H9 (cell line): Measurements from ENCODE around the gene TEF. TPM values are rescaled to one million over a fixed set of nuclear protein-coding genes. Genes with fewer than 3 reads are reported as not detected.

ENCODE experiments used
- DNase-seq: peaks from one replicate; pipeline ENCODE4 v3.0.0-alpha.2; 2017
- H2AFZ ChIP-seq: one replicate; pipeline ENCODE4 v1.6.1; 2013; ENCODE audit warnings: mild to moderate bottlenecking, low read length, control low read depth, moderate library complexity
- H2AK5ac ChIP-seq: 2 replicates; pipeline ENCODE4 v1.6.1; 2013; ENCODE audit warnings: low read length, control low read depth, mixed read lengths; ENCODE audit not compliant: insufficient read length
- H2BK120ac ChIP-seq: one replicate; pipeline ENCODE4 v1.6.1; 2013; ENCODE audit warnings: low read depth, mild to moderate bottlenecking, low read length, control low read depth, inconsistent platforms; ENCODE audit not compliant: poor library complexity, severe bottlenecking
- H2BK12ac ChIP-seq: 2 replicates; pipeline ENCODE4 v1.6.1; 2013; ENCODE audit warnings: low read length, control low read depth, mixed read lengths, low read depth; ENCODE audit not compliant: insufficient read length
- H2BK15ac ChIP-seq: 2 replicates; pipeline ENCODE4 v1.6.1; 2013; ENCODE audit warnings: low read depth, low read length, control low read depth
- H2BK20ac ChIP-seq: one replicate; pipeline ENCODE4 v1.6.1; 2013; ENCODE audit warnings: low read depth, mild to moderate bottlenecking, low read length, control low read depth, inconsistent platforms; ENCODE audit not compliant: poor library complexity, severe bottlenecking
- H2BK5ac ChIP-seq: 2 replicates; pipeline ENCODE4 v1.6.1; 2013; ENCODE audit warnings: low read length, control low read depth, mixed read lengths; ENCODE audit not compliant: insufficient read length
- H3K14ac ChIP-seq: 2 replicates; pipeline ENCODE4 v1.6.1; 2013; ENCODE audit warnings: low read length, control low read depth; ENCODE audit not compliant: insufficient read depth
- H3K18ac ChIP-seq: 2 replicates; pipeline ENCODE4 v1.6.1; 2013; ENCODE audit warnings: low read depth, mild to moderate bottlenecking, mixed read lengths, low read length, control low read depth; ENCODE audit not compliant: insufficient read length
- H3K23ac ChIP-seq: 2 replicates; pipeline ENCODE4 v1.6.1; 2013; ENCODE audit warnings: low read length, control low read depth, mixed read lengths, low read depth; ENCODE audit not compliant: insufficient read length
- H3K23me2 ChIP-seq: 2 replicates; pipeline ENCODE4 v1.6.1; 2013; ENCODE audit warnings: low read depth, mild to moderate bottlenecking, mixed read lengths, low read length, control low read depth; ENCODE audit not compliant: insufficient read length, poor library complexity, severe bottlenecking
- H3K27ac ChIP-seq: 2 replicates; pipeline ENCODE4 v1.5.1; 2013; ENCODE audit warnings: low read length, control low read depth, mixed read lengths, low read depth; ENCODE audit not compliant: insufficient read length
- H3K27me3 ChIP-seq: 2 replicates; pipeline ENCODE4 v1.6.1; 2013; ENCODE audit warnings: low read length, control low read depth, inconsistent platforms; ENCODE audit not compliant: insufficient read depth
- H3K4ac ChIP-seq: 2 replicates; pipeline ENCODE4 v1.6.1; 2013; ENCODE audit warnings: low read depth, mild to moderate bottlenecking, control low read depth, inconsistent platforms, low read length, moderate library complexity
- H3K4me1 ChIP-seq: 2 replicates; pipeline ENCODE4 v1.6.1; 2013; ENCODE audit warnings: low read length, control low read depth, inconsistent platforms; ENCODE audit not compliant: insufficient read depth
- H3K4me2 ChIP-seq: 2 replicates; pipeline ENCODE4 v1.6.1; 2013; ENCODE audit warnings: low read length, control low read depth, mixed read lengths; ENCODE audit not compliant: insufficient read length, insufficient read depth
- H3K56ac ChIP-seq: 2 replicates; pipeline ENCODE4 v1.6.1; 2013; ENCODE audit warnings: low read depth, mild to moderate bottlenecking, mixed read lengths, low read length, control low read depth; ENCODE audit not compliant: insufficient read length
- H3K79me1 ChIP-seq: 2 replicates; pipeline ENCODE4 v1.6.1; 2013; ENCODE audit warnings: low read depth, mild to moderate bottlenecking, moderate library complexity, low read length, control low read depth, inconsistent platforms; ENCODE audit not compliant: insufficient read depth, poor library complexity, severe bottlenecking
- H3K79me2 ChIP-seq: 2 replicates; pipeline ENCODE4 v1.6.1; 2013; ENCODE audit warnings: low read length, control low read depth, inconsistent platforms; ENCODE audit not compliant: insufficient read depth
- H3K9ac ChIP-seq: 2 replicates; pipeline ENCODE4 v1.6.1; 2013; ENCODE audit warnings: low read length, control low read depth, mixed read lengths; ENCODE audit not compliant: insufficient read length; ENCODE audit errors: extremely low read depth
- H3K9me3 ChIP-seq: one replicate; pipeline ENCODE4 v1.6.1; 2013; ENCODE audit warnings: low read depth, low read length, inconsistent platforms; ENCODE audit not compliant: control insufficient read depth
- H3T11ph ChIP-seq: one replicate; pipeline ENCODE4 v1.6.1; 2013; ENCODE audit warnings: mild to moderate bottlenecking, low read length, control low read depth, inconsistent platforms
- H4K20me1 ChIP-seq: one replicate; pipeline ENCODE4 v1.6.1; 2013; ENCODE audit not compliant: control insufficient read depth, insufficient read length, insufficient read depth
- H4K5ac ChIP-seq: 2 replicates; pipeline ENCODE4 v1.6.1; 2013; ENCODE audit warnings: low read depth, mild to moderate bottlenecking, mixed read lengths, low read length, control low read depth; ENCODE audit not compliant: insufficient read length
- H4K8ac ChIP-seq: replicated peaks from 2 replicates; pipeline ENCODE4 v1.6.1; 2013; ENCODE audit warnings: low read length, control low read depth, mixed read lengths, low read depth; ENCODE audit not compliant: insufficient read length
- H4K91ac ChIP-seq: 2 replicates; pipeline ENCODE4 v1.6.1; 2013; ENCODE audit warnings: low read depth, mild to moderate bottlenecking, moderate library complexity, mixed read lengths, low read length, control low read depth; ENCODE audit not compliant: insufficient read length
- H3K27ac Mint-ChIP-seq, 3 experiments: 2 replicates in 2 of 3; 3 replicates in 1 of 3; pipeline ENCODE4 v1.8.0; 2020 to 2021; ENCODE audit warnings: mixed read lengths in 3 of 3, mild to moderate bottlenecking in 1 of 3, moderate library complexity in 1 of 3
- H3K27me3 Mint-ChIP-seq: 2 replicates; pipeline ENCODE4 v1.8.0; 2021; ENCODE audit warnings: low read depth, mild to moderate bottlenecking, moderate library complexity, mixed read lengths
- H3K36me3 Mint-ChIP-seq, 3 experiments: 2 replicates in 2 of 3; 3 replicates in 1 of 3; pipeline ENCODE4 v1.8.0; 2020 to 2021; ENCODE audit warnings: low read depth in 3 of 3, mixed read lengths in 3 of 3; ENCODE audit not compliant: insufficient read depth in 1 of 3
- H3K4me1 Mint-ChIP-seq, 2 experiments: 2 replicates each; pipeline ENCODE4 v1.8.0; 2020; ENCODE audit warnings: mixed read lengths in 2 of 2
- H3K4me3 Mint-ChIP-seq, 2 experiments: 2 replicates in 1 of 2; 3 replicates in 1 of 2; pipeline ENCODE4 v1.8.0; 2020 to 2021; ENCODE audit warnings: mild to moderate bottlenecking in 2 of 2, mixed read lengths in 2 of 2, moderate library complexity in 1 of 2
- H3K9me3 Mint-ChIP-seq, 2 experiments: 2 replicates in 1 of 2; 3 replicates in 1 of 2; pipeline ENCODE4 v1.8.0; 2020; ENCODE audit warnings: mild to moderate bottlenecking in 2 of 2, mixed read lengths in 2 of 2, moderate library complexity in 1 of 2
- WGBS: extraction: QIAGEN DNeasy Blood & Tissue Kit; methylation state at CpG from one replicate; pipeline ENCODE4 v1.1.7; 2013; ENCODE audit warnings: missing lambda C conversion rate, low lambda C conversion rate, mixed read lengths; ENCODE audit not compliant: insufficient read length; ENCODE audit errors: extremely low coverage; 5-methylcytosine and 5-hydroxymethylcytosine counted together
- total RNA-seq: library from RNA; stranded (reverse); gene quantifications from 2 replicates; pipeline ENCODE4 v1.2.1, GENCODE V29; 2021
- TF ChIP-seq, protein P1 (sequence below): fragments of 200-600 bp; sonication (generic); conservative IDR thresholded peaks from 3 replicates; pipeline ENCODE4 v1.8.0; 2021; ENCODE audit warnings: antibody characterized with exemption, mild to moderate bottlenecking

TEF gene
- total RNA-seq, 1 experiment from 2014 or later: 17.9 TPM

DNA sequence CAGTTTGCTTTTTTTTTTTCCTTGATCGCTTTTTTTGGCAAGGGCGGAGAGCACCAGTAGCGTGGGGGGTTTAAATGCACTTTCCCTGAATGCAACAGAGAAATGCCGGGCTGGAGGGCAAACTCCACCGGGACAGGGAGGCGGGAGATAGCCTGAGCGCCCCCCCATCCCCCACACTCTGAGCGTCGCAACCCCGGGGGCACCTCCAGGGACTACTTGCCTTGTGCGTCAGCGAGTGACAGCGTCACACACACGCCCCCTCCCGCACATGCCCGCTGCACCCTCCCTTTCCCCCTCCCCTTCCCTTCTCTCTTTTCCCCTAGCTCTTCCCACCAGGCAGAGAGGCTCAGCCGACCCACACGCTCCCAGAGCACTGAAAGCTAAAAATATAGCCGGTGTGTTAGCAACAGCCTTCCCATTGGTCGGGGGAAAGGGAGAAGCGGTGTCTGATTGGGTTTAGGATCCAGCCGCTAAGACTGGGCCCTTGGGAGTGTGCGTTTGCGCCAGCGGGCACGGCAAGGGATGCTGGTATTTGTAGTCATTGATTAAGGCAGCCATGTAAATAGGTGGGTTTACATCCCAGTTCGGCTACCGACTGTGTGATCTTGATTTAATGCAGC lies 66.6 kb downstream of the TEF start:
- Histone ChIP-seq H3K9me3 (no peaks in the 10 kb centered on the region), H2AK5ac (no peak overlapping the region), H2BK15ac (no peak overlapping the region), H2BK20ac (no peak overlapping the region), H4K5ac (no peak overlapping the region), H3K18ac (peak overlapping the region; percentile 36), H3K79me2 (peaks cover 13% of the 10 kb centered on the region; the same call in 1 of the 2 replicates), H4K91ac (no peak overlapping the region), H3K56ac (no peak overlapping the region), H2BK5ac (no peak overlapping the region), H3K23ac (no peak overlapping the region), H4K8ac (no peak overlapping the region), H3K27me3 (no peaks in the 10 kb centered on the region), H3K23me2 (peaks cover 23% of the 10 kb centered on the region), H3K14ac (peak overlapping the region; percentile 85; the same call in 1 of the 2 replicates), H2BK120ac (no peak overlapping the region), H3K4ac (no peak overlapping the region; the same call in 1 of the 2 replicates), H2BK12ac (no peak overlapping the region), H4K20me1 (no peaks in the 10 kb centered on the region), H3K9ac (peak overlapping the region; percentile 68), H3K79me1 (no peaks in the 10 kb centered on the region), H3K4me1 (no peaks in the 10 kb centered on the region; the same call in 1 of the 2 replicates), H2AFZ (no peak overlapping the region), H3K27ac (peak overlapping the region; percentile 12), H3T11ph (no peak overlapping the region), H3K4me2 (peak overlapping the region; percentile 54)
- WGBS: no CpG with 5 or more reads among the region's 28 CpGs
- Mint-ChIP-seq H3K9me3 (no peaks in the 10 kb centered on the region), H3K4me3 (peak overlapping the region; percentile 96), H3K27me3 (peaks cover 2% of the 10 kb centered on the region; the same call in 1 of the 2 replicates), H3K4me1 (peaks cover 8 to 17% of the 10 kb centered on the region in 2 experiments), H3K36me3 (peaks cover 8 to 25% (median 24%) of the 10 kb centered on the region in 3 experiments), H3K27ac (peak overlapping the region; percentile 99 to 100 (median 99))
- DNase-seq: peak; percentile 99
- TF ChIP-seq, protein P1, sequence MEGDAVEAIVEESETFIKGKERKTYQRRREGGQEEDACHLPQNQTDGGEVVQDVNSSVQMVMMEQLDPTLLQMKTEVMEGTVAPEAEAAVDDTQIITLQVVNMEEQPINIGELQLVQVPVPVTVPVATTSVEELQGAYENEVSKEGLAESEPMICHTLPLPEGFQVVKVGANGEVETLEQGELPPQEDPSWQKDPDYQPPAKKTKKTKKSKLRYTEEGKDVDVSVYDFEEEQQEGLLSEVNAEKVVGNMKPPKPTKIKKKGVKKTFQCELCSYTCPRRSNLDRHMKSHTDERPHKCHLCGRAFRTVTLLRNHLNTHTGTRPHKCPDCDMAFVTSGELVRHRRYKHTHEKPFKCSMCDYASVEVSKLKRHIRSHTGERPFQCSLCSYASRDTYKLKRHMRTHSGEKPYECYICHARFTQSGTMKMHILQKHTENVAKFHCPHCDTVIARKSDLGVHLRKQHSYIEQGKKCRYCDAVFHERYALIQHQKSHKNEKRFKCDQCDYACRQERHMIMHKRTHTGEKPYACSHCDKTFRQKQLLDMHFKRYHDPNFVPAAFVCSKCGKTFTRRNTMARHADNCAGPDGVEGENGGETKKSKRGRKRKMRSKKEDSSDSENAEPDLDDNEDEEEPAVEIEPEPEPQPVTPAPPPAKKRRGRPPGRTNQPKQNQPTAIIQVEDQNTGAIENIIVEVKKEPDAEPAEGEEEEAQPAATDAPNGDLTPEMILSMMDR: no peak

Other genes starting within 250 kb of the TEF start
- 33.6 and 34.9 TPM in 2 replicates for gene L3MBTL2, start 176.6 kb upstream of the TEF start, total RNA-seq
- gene CHADL, start 141.0 kb upstream of the TEF start, total RNA-seq: 1.3 and 1.6 TPM in 2 replicates
- 130 and 139 TPM in 2 replicates for gene RANGAP1, start 95.8 kb upstream of the TEF start, total RNA-seq
- 67.0 and 69.3 TPM in 2 replicates for gene ZC3H7B, start 80.4 kb upstream of the TEF start, total RNA-seq
- gene TOB2, start 64.9 kb downstream of the TEF start, total RNA-seq: 75.8 and 78.0 TPM in 2 replicates
- gene PHF5A, start 86.8 kb downstream of the TEF start, total RNA-seq: 114 and 128 TPM in 2 replicates
- gene ACO2, start 87.2 kb downstream of the TEF start, total RNA-seq: 64.9 and 66.6 TPM in 2 replicates
- gene POLR3H, start 162.5 kb downstream of the TEF start, total RNA-seq: 63.6 and 68.2 TPM in 2 replicates
- gene CSDC2, start 179.1 kb downstream of the TEF start, total RNA-seq: 1.0 and 1.2 TPM in 2 replicates
- 18.4 and 19.8 TPM in 2 replicates for gene PMM1, start 207.9 kb downstream of the TEF start, total RNA-seq
- 28.3 and 30.2 TPM in 2 replicates for gene DESI1, start 239.1 kb downstream of the TEF start, total RNA-seq
- gene XRCC6, start 239.4 kb downstream of the TEF start, total RNA-seq: 461 and 466 TPM in 2 replicates